Right lobe of liver (tissue), 6 donors: ENCODE data around the gene DGKA. TPM values are rescaled to one million over a fixed set of nuclear protein-coding genes. Genes with fewer than 3 reads are reported as not detected.

Experiments
- ATAC-seq, 4 donors: fragments of 200-7000 bp; cut with Tn5 transposase; one replicate each; pipeline ENCODE4 v1.9.1; 2020; ENCODE audit warnings: mild to moderate bottlenecking in 4 of 4, moderate library complexity in 4 of 4
- DNase-seq, 3 donors: peaks; one replicate each; pipeline ENCODE4 v3.0.0-alpha.2; 2020
- H3K27ac ChIP-seq, 3 donors: fragments of 200-600 bp; one replicate each; pipeline ENCODE4 v1.8.0; 2022
- H3K27me3 ChIP-seq, 2 donors: fragments of 200-600 bp; one replicate each; pipeline ENCODE4 v1.8.0; 2022
- H3K36me3 ChIP-seq, 4 donors: fragments of 200-600 bp; sonication (generic) in 1 of 4; one replicate each; pipeline versions ENCODE4 v1.5.1 to v1.8.0; 2017 to 2022; ENCODE audit warnings: control low read depth in 1 of 4
- H3K4me1 ChIP-seq, 4 donors: fragments of 200-600 bp; sonication (generic) in 1 of 4; one replicate each; pipeline versions ENCODE4 v1.5.1 to v1.8.0; 2017 to 2022; ENCODE audit warnings: control low read depth in 1 of 4
- H3K4me3 ChIP-seq, 3 donors: fragments of 200-600 bp; one replicate each; pipeline ENCODE4 v1.8.0; 2022
- H3K9me3 ChIP-seq, 4 donors: fragments of 200-600 bp; sonication (generic) in 1 of 4; one replicate each; pipeline versions ENCODE4 v1.5.1 to v1.8.0; 2017 to 2022; ENCODE audit warnings: control low read depth in 1 of 4
- POLR2A ChIP-seq: fragments of 450-650 bp; IDR thresholded peaks from one replicate; pipeline ENCODE4 v1.6.1; 2017; ENCODE audit warnings: antibody characterized with exemption, mild to moderate bottlenecking
- WGBS: methylation state at CpG from one replicate; pipeline ENCODE4 v1.1.6; 2018; ENCODE audit warnings: low coverage, low lambda C conversion rate; ENCODE audit not compliant: insufficient coverage; ENCODE audit errors: missing lambda C conversion rate; 5-methylcytosine and 5-hydroxymethylcytosine counted together
- intact Hi-C, 2 donors: fragments of 100-400 bp; cut with DNase I; formaldehyde crosslinking; loops; one replicate each; pipeline versions ENCODE4 v1.11.2 to v1.14.1; 2022
- long read RNA-seq: library from polyadenylated mRNA; unstranded; transcript quantifications from one replicate; pipeline ENCODE4 v2.0.0, GENCODE V29; 2019
- total RNA-seq, 6 experiments: library from RNA; depleted of rRNA in 2 of 6; stranded (reverse); fragments of >200 nt in 2 of 6; fragmentation: NEBNext Ultra II Directional in 3 of 6; extraction: Animal tissue kit (Norgen Biotek cat#: 25700) in 3 of 6; gene quantifications; one replicate each; pipeline versions ENCODE4 v1.1.0 to v1.2.4, GENCODE V29; 2016 to 2023
- TF ChIP-seq, protein P1 (sequence below), 4 donors: fragments of 200-600 bp in 3 of 4; fragments of 450-650 bp in 1 of 4; IDR thresholded peaks; one replicate each; pipeline versions ENCODE4 v1.5.1 to v1.8.0; 2016 to 2022; ENCODE audit warnings: antibody characterized with exemption in 4 of 4, mild to moderate bottlenecking in 2 of 4
- donor health status: DM: no; HTN: yes; CAD: no.
- donor health status: DM: no; HTN: no; CAD: no.
- donor health status: DM: no; HTN: no; CAD: no.
- donor health status: DM: no; HTN: yes; CAD: no.
- donor health status: DM: no; HTN: yes; CAD: no.

The DGKA gene
- 1 to 10 TPM; 2.7 to 7.6 (median 4.9) TPM for total RNA-seq
- long read RNA-seq: 0 reads

- DNase-seq: no peak
- Histone ChIP-seq H3K27me3 (no peaks in the 10 kb centered on the region), H3K4me3 (peak within 1 kb of the TSS; percentile 45 to 58 (median 52)), H3K4me1 (peaks cover 0 to 16% (median 3%) of the 10 kb centered on the region in 4 donors), H3K36me3 (no peaks in the 10 kb centered on the region), H3K9me3 (no peaks in the 10 kb centered on the region), H3K27ac (peak within 1 kb of the TSS; percentile 45 to 62 (median 54))
- 41% methylated on average over 3 of the region's 3 CpGs for WGBS
- ATAC-seq: peak in 1 of 4 donors; percentile 7
- TF ChIP-seq, protein P1, sequence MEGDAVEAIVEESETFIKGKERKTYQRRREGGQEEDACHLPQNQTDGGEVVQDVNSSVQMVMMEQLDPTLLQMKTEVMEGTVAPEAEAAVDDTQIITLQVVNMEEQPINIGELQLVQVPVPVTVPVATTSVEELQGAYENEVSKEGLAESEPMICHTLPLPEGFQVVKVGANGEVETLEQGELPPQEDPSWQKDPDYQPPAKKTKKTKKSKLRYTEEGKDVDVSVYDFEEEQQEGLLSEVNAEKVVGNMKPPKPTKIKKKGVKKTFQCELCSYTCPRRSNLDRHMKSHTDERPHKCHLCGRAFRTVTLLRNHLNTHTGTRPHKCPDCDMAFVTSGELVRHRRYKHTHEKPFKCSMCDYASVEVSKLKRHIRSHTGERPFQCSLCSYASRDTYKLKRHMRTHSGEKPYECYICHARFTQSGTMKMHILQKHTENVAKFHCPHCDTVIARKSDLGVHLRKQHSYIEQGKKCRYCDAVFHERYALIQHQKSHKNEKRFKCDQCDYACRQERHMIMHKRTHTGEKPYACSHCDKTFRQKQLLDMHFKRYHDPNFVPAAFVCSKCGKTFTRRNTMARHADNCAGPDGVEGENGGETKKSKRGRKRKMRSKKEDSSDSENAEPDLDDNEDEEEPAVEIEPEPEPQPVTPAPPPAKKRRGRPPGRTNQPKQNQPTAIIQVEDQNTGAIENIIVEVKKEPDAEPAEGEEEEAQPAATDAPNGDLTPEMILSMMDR (IDR thresholded peaks at IDR 0.05): peak; percentile 46 to 51 (median 48)
- TF ChIP-seq POLR2A: no peak
- intact Hi-C loops: loop anchor here (10.0 kb wide), 3 partner anchors 96 to 186 kb away; partner anchors contain the start of genes GDF11 (in 1 of the 2), ORMDL2 (in 1 of the 2) and SARNP (in 1 of the 2)
Measured at GRCh38 chr12:55930771-55931316, at the start of gene DGKA. Gene DGKA (plus strand): TSS chr12:55931162. CDS start chr12:55936504, 5,342 bp downstream.

DNA sequence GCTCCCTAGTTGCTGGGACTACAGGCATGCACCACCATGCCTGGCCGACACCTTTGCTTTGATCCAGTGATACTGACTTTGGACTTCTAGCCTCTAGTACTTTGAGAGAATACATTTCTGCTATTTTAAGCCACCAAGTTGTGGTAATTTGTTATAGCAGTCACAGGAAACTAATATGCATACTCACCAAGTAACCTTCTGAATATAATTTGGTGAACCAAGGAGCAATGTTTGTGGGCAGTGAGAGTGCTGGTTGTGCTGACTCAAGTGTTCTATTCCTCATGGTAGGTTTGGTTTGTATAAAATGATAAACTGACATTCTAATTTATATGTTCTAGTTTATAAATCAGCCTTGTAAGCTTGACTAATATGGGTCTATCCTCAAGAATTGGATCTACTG is 45.8 kb upstream of the DGKA start:
- DNase-seq (no peak), ATAC-seq (no peak)
- intact Hi-C loops: no loop called here
- no peaks in the 10 kb centered on the region for H3K27me3 ChIP-seq
- H3K9me3 ChIP-seq: no peaks in the 10 kb centered on the region
- WGBS: 63% methylated on average over 1 of the region's 1 CpG
- no peak overlapping the region for H3K27ac ChIP-seq
- peaks cover 0 to 7% (median 0%) of the 10 kb centered on the region in 4 donors for H3K4me1 ChIP-seq
- no peaks in the 10 kb centered on the region for H3K36me3 ChIP-seq
- no peak for TF ChIP-seq POLR2A
- TF ChIP-seq, protein P1 (IDR thresholded peaks at IDR 0.05): no peak
- H3K4me3 ChIP-seq: no peak overlapping the region

DNA sequence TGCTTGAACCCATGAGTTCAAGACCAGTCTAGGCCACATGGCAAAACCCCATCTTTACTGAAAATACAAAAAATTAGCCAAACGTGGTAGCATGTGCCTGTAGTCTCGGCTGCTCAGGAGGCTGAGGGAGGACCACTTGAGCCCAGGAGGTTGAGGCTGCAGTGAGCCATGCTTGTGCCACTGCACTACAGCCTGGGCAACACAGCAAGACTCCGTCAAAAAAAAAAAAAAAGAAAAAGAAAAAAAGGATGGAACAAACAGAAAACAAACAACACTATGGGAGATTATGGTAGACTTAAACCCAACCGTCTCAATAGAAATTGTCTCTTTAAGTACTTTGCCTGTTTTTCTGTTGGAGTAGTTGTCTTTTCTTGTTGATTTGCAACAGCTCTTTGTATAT is 39.7 kb upstream of the DGKA start:
- H3K27ac ChIP-seq: no peak overlapping the region
- H3K4me1 ChIP-seq: peaks cover 0 to 7% (median 0%) of the 10 kb centered on the region in 4 donors
- no peak for DNase-seq
- no peak for ATAC-seq
- 100% methylated on average over 3 of the region's 4 CpGs for WGBS
- no peaks in the 10 kb centered on the region for H3K9me3 ChIP-seq
- H3K36me3 ChIP-seq: no peaks in the 10 kb centered on the region
- no peak for TF ChIP-seq POLR2A
- intact Hi-C loops: no loop called here
- H3K27me3 ChIP-seq: no peaks in the 10 kb centered on the region
- H3K4me3 ChIP-seq: no peak overlapping the region

- TF ChIP-seq POLR2A: no peak
- TF ChIP-seq, protein P1 (IDR thresholded peaks at IDR 0.05): no peak
- no peak for ATAC-seq
Measured at GRCh38 chr12:55893723-55894122, 37.2 kb upstream of the DGKA start.

DNA sequence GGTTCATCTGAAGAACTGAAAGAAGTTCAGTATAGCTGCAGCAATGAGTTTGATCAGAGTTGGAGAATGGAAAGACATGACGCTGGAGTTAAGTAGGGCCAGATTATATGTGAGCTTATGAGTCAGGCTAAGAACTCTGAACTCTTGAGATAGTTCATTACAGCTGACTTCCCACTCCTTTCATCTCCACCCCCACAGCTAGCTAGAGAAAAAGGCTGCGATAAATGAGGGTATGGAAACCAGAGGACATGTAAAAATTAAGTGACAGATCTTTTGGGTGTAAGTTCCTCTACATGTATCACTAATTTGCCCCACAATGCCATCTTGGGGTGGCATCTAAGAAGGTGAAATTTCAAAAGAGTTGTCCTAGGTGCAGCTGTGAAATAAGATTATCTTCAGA is 31.9 kb upstream of the DGKA start:
- peaks cover 0 to 15% (median 9%) of the 10 kb centered on the region in 4 donors for H3K36me3 ChIP-seq

More at GRCh38 chr12:55893723-55894122, 37.2 kb upstream of the DGKA start:
- no peak for DNase-seq
- intact Hi-C loops: no loop called here
- Histone ChIP-seq H3K27me3 (no peaks in the 10 kb centered on the region), H3K36me3 (no peaks in the 10 kb centered on the region), H3K27ac (no peak overlapping the region), H3K4me1 (peaks cover 0 to 2% (median 0%) of the 10 kb centered on the region in 4 donors), H3K9me3 (no peaks in the 10 kb centered on the region), H3K4me3 (no peak overlapping the region)
- 90% methylated on average over 1 of the region's 1 CpG for WGBS

More for the DNA sequence above, 31.9 kb upstream of the DGKA start:
- Histone ChIP-seq H3K27me3 (no peaks in the 10 kb centered on the region), H3K9me3 (no peaks in the 10 kb centered on the region), H3K4me3 (no peak overlapping the region), H3K27ac (no peak overlapping the region), H3K4me1 (no peaks in the 10 kb centered on the region)
- intact Hi-C loops: no loop called here
- DNase-seq: no peak
- TF ChIP-seq, protein P1 (IDR thresholded peaks at IDR 0.05): no peak
- TF ChIP-seq POLR2A: no peak
- WGBS: 61% methylated on average over 2 of the region's 2 CpGs
- peak in 1 of 4 donors; percentile 31 for ATAC-seq
